GM21515 (cell line): Measurements from ENCODE around the gene DET1.
"Not testable (repeated sequence)": the region's sequence is repeated elsewhere in the genome, so short reads cannot be mapped to it uniquely, and the experiment has no call there.

Source experiments
- ATAC-seq: cut with Tn5 transposase; IDR thresholded peaks from one replicate; pipeline ENCODE4 v1.9.1; 2021; ENCODE audit not compliant: unreplicated experiment

DET1 gene

DNA sequence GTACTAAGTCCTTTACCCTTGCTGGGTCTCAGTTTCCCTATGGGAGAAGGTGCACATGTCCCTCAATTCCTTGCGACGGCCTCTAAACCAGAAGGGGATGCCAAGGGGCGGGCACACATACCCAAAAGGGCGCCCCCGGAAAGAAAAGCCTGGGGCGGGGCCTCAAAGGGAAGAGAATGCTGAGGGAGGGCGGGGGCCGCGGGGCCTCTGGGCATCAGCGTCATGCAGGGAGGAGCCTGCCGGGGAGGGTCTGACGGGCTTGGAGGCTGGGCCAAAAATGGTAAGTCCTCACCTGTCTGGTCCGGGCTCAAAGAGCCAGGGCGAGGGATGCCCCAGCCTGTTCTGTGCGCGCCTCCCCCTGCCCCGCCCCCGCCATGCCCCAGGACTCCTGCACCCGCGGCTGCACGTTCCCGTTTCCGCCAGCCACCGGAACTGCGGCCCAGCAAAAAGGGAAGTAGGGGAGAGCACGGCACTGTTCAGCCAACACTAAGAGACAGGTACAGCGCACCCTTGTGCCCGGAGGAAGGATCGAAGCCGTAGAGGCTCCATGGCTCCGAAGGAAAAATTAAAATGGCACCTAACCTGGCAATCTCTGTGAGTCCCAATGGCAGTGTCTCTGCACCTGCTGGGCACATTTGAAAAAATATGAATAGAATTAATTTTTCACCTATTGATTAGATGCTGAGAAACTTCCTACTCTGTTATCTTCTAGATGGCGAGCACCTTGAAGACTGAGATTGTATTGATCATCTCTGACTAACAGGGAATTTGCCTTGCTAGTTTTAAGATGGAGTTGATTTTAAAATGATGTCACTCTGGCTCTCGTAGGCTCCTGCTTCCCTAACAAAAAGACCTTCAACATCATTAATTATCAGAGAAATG, at the start of gene DET1:
TSS of gene DET1 (minus strand) at position 434 of the 882 bp plus-strand sequence. CDS start 14,976 bp downstream, outside the sequence.
- ATAC-seq = peak; percentile 99

DNA sequence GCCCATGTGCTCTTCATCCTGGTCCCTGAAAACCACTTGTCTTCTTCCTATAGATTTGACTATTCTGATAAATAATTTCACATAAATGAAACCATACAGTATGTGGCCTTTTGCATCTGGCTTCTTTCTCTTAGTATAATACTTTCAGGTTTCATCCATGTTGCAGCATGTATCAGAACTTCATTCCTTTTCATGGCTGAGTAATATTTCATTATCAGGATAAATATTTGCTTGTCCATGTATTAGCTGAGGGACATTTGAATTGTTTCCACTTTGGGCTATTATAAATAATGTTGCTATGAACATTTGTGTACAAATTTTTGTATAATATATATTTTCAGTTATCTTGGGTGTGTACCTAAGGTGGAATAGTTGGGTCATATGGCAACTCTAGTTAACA, 44.9 kb upstream of the DET1 start:
- no peak for ATAC-seq

DNA sequence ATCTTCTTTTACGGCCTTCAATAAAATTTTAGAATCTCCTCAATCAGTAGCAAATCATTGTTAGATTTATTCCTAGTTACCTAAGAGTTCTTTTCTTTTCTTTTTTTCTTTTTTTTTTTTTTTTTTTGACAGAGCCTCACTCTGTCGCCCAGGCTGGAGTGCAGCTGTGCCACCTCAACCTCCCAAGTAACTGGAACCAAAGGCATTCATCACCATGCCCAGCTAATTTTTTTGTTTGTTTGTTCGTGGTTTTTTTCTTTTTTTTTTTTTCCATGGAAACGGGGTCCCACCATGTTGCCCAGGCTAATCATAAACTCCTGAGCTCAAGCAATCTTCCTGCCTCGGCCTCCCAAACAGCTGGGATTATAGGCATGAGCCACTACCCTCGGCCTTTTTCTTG, 44.3 kb upstream of the DET1 start:
- ATAC-seq = no peak

DNA sequence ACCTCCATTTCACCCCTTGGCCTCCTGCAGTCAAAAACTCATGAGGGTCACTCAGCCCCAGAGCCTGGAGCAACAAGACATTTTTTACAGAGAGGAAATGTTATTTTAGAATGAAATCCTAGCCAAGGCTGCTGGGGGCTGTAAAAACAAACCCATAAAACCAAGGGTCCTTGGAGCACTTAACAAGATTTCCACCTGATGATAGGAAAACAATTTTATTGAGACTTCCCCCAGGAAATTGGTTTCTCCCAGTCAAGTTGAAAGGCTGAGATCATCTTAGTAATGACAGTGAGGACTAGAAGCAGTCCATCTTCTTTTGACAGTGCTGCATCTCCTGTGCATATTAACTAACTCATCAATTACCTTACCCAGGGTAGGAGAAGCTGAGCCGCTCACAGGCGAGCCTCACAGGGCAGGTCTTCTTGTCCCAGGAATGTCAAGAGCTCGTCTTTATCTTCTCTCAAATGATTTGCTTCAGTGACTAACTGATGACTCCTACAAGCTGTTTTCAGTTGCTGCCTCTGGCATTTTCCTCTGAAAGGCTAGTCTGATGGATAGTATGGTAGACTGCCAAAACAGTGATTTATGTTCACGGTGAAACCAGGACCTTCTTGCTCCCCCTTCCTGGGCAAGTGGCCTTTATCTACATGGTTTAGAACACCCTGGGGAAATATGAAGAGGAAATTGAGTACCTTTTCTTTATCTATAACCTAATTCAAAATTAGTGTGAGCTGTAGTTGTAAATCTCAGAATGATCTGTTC, 40.1 kb upstream of the DET1 start:
- ATAC-seq = no peak

DNA sequence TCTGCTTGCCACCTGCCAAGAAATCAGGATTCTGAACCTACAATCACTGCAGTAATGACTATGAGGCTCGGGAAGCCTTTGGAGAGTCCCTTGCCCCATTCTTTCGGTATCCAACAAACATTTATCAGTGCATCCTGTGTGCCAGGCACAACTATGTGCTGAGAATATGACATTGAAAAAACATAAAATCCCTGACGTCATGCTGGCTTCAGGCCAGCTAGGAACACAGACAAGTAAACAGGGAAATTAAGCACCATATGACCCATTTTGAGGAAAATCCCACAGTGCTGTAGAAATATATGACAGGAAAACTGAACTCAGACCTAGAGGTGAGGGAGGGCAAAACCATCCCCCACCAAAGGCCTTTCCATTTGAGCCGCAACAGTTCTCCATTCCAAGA, 34.1 kb upstream of the DET1 start:
- ATAC-seq = no peak

DNA sequence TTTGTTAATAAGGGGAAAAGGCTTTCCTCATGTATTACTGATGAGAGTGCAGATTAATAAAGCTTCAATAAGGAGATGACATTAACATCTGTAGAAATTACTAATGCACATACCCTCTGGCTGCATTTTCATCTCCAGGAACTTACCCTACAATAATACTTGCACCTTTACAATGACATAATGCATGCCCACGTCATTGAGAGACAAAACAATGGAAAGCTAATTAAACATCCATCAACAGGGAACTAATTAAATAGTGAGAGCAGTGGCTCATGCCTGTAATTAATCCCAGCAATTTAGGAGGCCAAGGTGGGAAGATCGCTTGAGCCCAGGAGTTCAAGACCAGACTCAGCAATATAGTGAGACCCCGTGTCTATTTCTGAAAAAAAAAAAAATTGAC, 32.8 kb upstream of the DET1 start:
- no peak for ATAC-seq

DNA sequence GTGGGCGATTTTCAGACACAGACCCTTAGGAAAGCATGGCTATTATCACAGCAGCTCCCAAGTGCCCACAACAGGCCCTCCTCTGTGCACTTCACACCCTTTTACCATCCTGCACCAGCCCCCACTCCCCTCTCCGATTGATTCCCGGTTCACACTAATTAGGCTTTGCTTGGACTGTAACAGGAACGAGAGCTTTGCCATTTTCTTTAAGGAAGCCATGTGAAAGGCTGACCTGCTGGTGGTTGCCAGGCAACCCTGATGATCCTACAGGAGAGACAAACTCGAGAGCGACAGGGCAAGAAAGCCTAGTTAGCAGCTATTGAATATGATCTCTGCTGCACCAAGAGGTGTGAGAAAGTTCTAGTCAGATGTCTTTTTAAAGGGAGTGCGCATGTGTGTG, 28.2 kb upstream of the DET1 start:
- no peak for ATAC-seq

DNA sequence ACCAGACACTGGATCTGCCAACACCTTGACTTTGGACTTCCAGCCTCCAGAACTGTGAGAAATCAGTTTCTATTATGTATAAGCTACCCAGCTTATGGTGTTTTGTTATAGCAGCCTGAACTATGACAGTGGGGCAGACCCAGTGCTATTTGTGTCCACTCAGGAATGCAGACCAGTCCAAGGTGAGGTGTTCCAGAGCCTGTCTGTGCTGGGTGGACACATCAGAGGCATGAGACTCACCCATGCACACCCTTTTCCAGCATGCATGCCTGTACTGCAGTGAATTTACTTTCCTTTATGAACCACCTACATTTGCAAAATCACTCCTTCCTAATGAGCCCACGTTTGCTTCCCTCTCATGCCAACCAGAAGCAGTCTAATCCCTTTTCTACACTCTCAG, 27.6 kb upstream of the DET1 start:
- ATAC-seq = no peak

DNA sequence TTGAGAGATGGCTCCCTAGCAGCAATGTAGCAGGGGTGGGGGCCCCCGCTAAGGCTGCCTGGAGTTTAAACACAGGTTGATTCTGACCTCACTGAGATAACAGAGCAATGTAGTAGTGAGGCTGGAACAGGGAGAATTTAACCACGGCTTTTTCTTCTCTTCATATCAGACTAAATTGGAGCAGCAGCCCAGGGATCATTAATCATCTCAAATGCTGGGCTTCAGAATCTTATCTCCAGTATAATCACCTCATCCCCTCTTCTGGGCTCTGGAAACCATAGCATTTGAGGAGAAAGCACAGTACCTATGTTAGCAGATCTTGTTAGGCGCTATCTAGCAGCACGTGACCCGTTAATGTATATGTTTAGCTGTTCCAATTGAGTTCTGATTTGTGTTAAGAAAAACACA, 25.4 kb upstream of the DET1 start:
- no peak for ATAC-seq

DNA sequence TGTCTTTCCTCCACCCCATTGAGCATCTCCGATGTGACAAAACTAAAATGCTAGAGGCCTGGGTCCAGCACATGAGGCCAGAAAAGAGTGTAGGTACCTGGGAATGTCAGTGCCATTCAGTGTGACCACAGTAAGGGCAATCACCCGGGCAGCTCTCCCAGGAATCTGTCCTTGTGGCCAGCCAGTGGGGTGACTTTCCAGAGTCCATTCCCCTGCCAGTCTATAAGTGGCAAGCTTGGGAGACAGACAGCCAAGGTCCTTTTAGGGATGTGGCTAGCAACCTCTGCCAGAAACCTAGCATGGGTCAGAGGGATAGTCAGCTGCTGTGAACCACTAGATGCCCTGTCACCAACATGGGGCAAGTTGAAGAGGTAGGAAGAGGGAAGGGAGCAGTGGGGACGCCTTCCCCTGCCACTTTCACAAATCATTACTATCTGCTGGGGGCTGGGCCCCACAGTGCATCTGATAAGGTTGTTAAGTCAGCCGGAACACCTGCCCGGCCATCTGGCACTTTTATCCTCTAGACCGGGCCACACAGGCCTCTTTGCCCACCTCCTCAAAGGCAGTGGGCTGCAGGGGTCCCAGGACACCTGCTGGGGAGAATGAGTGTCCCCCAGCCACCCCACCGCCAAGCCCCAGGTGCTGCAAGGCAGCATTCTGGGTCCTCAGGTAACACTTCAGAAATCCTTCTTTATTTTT, 24.8 kb upstream of the DET1 start:
- no peak for ATAC-seq

DNA sequence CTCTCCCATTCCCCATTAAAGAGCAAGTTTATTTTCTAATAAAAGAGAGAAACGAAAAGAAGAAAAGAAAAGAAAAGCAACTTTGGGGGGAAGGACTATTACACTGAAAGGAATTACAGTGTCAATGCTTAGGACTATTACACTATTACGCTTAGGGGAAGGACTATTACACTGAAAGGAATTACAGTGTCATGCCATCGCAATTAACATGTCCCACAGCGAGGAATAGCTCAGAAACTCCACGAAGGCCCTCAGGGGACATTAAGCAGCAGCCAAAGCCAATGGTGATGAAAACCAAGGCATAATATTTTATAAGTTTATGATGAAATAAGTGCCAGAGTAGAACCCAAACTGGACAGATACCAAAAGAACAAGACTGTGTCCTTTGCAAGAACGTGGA, 22.1 kb upstream of the DET1 start:
- no peak for ATAC-seq

DNA sequence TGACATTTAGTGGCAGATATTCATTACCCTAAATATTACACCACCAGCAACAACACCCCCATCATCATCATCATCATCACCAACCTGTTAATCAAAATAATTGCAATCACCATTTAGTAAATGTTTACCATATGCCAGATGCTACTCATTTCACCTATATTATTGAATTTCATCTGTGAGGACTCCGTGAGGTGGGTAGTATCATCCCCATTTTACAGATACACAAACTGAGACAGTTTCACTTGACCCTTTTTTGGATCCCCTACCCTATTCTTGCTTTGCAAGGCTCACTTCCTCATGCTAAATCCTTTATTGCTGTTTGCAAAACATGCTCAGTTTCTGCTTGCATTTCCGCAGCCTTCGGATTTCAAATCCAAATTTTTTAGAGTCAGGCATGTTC, 18.3 kb upstream of the DET1 start:
- no peak for ATAC-seq

DNA sequence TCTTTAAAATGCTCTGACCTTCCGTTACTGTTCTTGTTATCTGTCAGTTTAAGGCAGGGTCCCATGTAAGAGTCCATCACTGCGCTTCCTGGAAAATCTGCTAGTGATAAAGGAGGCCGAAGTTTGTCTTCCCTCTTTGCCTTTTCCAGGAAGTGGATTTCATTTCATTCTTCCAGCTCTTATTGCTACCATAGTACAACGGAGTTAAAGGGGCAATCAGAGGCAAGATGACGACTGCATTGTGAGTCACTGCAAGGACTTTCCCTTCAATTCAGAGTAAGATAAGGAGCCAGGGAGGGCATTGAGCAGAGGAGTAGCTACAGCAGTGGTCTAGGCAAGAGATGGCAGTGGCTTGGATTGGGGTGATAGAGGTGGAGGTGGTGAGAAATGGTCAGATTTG, 17.2 kb upstream of the DET1 start:
- ATAC-seq = no peak

DNA sequence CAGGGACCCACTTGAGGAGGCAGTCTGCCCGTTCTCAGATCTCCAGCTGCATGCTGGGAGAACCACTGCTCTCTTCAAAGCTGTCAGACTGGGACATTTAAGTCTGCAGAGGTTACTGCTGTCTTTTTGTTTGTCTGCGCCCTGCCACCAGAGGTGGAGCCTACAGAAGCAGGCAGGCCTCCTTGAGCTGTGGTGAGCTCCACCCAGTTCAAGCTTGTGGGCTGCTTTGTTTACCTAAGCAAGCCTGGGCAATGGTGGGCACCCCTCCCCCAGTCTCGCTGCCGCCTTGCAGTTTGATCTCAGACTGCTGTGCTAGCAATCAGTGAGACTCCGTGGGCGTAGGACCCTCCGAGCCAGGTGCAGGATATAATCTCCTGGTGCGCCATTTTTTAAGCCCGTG, 13.1 kb upstream of the DET1 start:
- not testable (repeated sequence) for ATAC-seq

DNA sequence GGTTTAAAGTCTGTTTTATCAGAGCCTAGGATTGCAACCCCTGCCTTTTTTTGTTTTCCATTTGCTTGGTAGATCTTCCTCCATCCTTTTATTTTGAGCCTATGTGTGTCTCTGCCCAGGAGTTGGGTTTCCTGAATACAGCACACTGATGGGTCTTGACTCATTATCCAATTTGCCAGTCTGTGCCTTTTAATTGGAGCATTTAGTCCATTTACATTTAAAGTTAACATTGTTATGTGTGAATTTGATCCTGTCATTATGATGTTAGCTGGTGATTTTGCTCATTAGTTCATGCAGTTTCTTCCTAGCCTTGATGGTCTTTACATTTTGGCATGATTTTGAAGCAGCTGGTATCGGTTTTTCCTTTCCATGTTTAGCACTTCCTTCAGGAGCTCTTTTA, 11.5 kb upstream of the DET1 start:
- not testable (repeated sequence) for ATAC-seq

DNA sequence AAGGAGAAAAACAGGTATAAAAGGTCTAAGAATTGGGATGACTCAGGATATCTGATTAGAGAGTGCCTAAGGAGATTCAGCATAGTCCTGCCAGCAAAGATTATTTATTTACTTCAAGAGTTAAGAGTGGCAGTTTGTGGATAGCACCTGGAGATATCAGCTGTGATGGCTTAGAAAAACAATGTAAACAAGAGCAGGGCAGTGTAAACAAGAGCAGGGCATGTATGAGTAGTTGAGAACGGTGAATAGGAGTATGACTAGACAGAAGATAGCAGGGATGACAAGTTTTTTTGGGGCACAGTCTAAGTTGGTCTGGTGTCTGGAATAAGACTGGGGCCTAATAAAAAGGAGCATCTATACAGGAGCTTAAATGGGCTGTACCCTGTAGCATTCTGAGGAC, 1.5 kb upstream of the DET1 start:
- not testable (repeated sequence) for ATAC-seq

DNA sequence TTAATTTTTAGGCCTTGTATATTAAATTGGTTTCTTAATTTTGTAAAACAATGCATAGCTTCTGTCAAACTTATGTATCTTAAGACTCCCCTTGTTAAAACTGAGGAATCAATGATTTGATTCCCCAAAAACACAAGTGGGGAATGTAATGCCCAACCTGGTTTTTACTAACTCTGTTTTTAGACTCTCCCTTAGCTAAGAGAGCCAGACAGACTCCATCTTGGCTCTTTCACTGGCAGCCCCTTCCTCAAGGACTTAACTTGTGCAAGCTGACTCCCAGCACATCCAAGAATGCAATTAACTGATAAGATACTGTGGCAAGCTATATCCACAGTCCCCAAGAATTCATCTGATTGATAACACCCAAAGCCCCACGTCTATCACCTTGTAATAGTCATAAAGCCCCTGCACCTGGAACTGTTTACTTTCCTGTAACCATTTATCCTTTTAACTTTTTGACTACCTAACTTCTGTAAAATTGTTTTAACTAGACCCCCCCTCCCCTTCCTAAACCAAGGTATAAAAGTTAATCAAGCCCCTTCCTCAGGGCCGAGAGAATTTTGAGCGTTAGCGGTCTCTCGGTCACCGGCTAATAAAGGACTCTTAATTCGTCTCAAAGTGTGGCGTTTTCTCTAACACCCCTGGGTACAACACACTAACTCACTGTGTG, 768 bp downstream of the DET1 start:
- not testable (repeated sequence) for ATAC-seq

DNA sequence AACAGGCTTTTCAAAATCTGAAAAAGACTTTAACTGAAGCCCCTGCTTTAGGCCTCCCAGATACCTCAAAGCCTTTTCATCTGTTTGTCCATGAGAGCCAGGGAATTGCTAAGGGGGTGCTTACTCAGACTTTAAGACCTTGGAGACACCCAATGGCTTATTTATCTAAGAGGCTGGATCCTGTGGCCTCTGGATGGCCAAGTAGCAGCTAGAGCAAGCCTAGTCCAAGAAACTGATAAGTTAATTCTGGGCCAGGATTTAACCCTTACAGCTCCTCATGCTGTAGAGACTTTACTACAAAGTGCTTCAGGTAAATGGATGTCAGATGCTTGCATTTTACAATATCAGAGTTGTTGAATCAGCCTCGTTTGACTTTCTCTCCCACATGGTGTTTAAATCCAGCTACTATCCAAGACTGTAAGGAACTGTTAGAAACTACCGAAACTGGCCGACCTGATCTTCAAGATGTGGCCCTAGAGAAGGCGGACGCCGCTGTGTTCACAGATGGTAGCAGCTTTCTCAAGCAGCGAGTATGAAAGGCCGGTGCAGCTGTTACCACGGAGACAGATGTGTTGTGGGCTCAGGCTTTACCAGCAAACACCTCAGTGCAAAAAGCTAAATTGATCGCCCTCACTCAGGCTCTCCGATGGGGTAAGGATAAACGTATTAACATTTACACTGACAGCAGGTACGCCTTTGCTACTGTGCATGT, 3.3 kb downstream of the DET1 start:
- ATAC-seq = no peak

DNA sequence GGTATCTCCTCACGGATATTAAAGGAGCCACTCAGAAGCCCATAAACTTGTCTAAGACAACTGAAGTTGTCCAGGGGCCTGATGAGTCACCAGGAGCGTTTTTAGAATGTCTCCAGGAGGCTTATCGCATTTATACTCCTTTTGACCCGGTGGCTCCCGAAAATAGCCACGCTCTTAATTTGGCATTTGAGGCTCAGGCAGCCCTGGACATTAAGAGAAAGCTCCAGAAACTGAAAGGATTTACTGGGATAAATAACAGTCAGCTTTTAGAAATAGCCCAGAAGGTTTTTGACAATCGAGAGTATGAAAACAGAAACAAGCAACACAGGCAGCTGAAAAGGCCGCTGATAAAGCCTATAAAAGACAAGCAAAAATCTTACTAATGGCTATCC, 4.1 kb downstream of the DET1 start:
- ATAC-seq = no peak

DNA sequence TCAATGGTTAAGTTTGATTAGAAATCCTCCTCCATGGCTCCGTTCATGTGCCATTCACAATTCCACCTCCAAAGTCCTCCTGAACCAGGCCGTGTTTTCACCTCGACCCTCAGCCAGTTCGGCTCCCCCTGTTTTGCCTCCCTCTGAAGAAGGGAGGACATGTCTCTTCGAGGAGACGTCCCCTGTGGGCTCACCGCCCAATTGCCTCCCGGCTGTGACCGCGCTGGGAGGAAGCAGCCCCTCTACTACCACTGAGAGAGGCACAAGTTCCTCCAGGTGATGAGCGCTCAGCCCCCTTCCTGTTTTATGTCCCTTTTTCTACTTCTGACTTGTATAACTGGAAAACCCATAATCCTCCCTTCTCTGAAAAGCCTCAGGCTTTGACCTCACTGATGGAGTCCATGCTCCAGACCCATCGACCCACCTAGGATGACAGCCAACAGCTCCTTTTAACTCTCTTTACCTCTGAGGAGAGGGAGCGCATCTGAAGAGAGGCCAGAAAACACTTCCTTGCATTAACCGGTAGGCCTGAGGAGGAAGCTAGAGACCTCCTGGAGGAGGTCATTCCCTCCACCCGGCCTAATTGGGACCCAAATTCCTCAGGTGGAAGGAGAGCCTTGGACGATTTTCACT, 4.7 kb downstream of the DET1 start:
- ATAC-seq = no peak
